PC-9 (cell line): Measurements from ENCODE around the gene CDT1. TPM values are rescaled to one million over a fixed set of nuclear protein-coding genes. Genes with fewer than 3 reads are reported as not detected.

Experiments used
- BruUV-seq: library from RNA; stranded (reverse); fragments of 400-500 nt; replicated peaks from 2 replicates; lab custom pipeline; 2021; lab: Mats Ljungman, UMichigan
- CTCF ChIA-PET: fragments of 300-600 bp; sonication (Branson Sonifier 250); formaldehyde crosslinking; loops from one replicate; lab custom pipeline; 2022; ENCODE audit warnings: antibody characterized with exemption; lab: Charles Lee
- POLR2A ChIA-PET: fragments of 300-600 bp; sonication (Branson Sonifier 250); formaldehyde crosslinking; loops from one replicate; lab custom pipeline; 2022; ENCODE audit warnings: antibody characterized with exemption; ENCODE audit not compliant: unreplicated experiment; lab: Charles Lee
- DNase-seq, 2 experiments: peaks; one replicate each; pipeline versions ENCODE4 v3.0.0 to v3.0.0-alpha.2; 2015 to 2022; ENCODE audit warnings: mixed read lengths in 1 of 2
- H2AFZ ChIP-seq: fragments of 200-600 bp; sonication (generic); 2 replicates; pipeline ENCODE4 v1.8.1; 2017; ENCODE audit warnings: antibody characterized with exemption
- H3F3A ChIP-seq: fragments of 200-600 bp; sonication (generic); 2 replicates; pipeline ENCODE4 v1.8.1; 2017; ENCODE audit warnings: antibody characterized with exemption, mild to moderate bottlenecking, low read depth; ENCODE audit not compliant: insufficient read depth
- H3K27ac ChIP-seq: fragments of 200-600 bp; sonication (generic); 2 replicates; pipeline ENCODE4 v1.6.1; 2016; ENCODE audit warnings: mixed run types
- H3K27me3 ChIP-seq: fragments of 200-600 bp; sonication (generic); 2 replicates; pipeline ENCODE4 v1.6.1; 2016; ENCODE audit warnings: low read depth, mixed run types; ENCODE audit not compliant: insufficient read depth
- H3K36me3 ChIP-seq: fragments of 200-600 bp; sonication (generic); 2 replicates; pipeline ENCODE4 v1.6.1; 2016; ENCODE audit warnings: low read depth, mixed run types
- H3K4me1 ChIP-seq: fragments of 200-600 bp; sonication (generic); replicated peaks from 2 replicates; pipeline ENCODE4 v1.6.1; 2016; ENCODE audit warnings: mixed run types; ENCODE audit not compliant: insufficient read depth
- H3K4me2 ChIP-seq: fragments of 200-600 bp; sonication (generic); 2 replicates; pipeline ENCODE4 v1.6.1; 2017; ENCODE audit warnings: mixed run types
- H3K4me3 ChIP-seq: fragments of 200-600 bp; sonication (generic); 2 replicates; pipeline ENCODE4 v1.6.1; 2016; ENCODE audit warnings: mixed run types
- H3K79me2 ChIP-seq: fragments of 200-600 bp; sonication (generic); 2 replicates; pipeline ENCODE4 v1.6.1; 2017; ENCODE audit warnings: low read depth, mixed run types
- H3K9me2 ChIP-seq: fragments of 200-600 bp; sonication (generic); 2 replicates; pipeline ENCODE4 v1.8.1; 2017; ENCODE audit warnings: mild to moderate bottlenecking; ENCODE audit not compliant: insufficient read depth
- H3K9me3 ChIP-seq: fragments of 200-600 bp; sonication (generic); 2 replicates; pipeline ENCODE4 v1.8.1; 2016; ENCODE audit warnings: low read depth; ENCODE audit not compliant: insufficient read depth
- H4K20me1 ChIP-seq: fragments of 200-600 bp; sonication (generic); 2 replicates; pipeline ENCODE4 v1.8.1; 2017; ENCODE audit not compliant: insufficient read depth
- EZH2 ChIP-seq: fragments of 200-600 bp; sonication (generic); IDR thresholded peaks from 2 replicates; pipeline ENCODE4 v1.8.0; 2017; ENCODE audit warnings: antibody characterized with exemption, low read depth
- intact Hi-C: fragments of 100-400 bp; cut with micrococcal nuclease; formaldehyde crosslinking; loops from one replicate; pipeline ENCODE4 v1.10.0; 2022; ENCODE audit not compliant: unreplicated experiment
- total RNA-seq: library from RNA; stranded (reverse); gene quantifications from 2 replicates; pipeline ENCODE4 v1.2.3, GENCODE V29; 2021
- TF ChIP-seq, protein P1 (sequence below): fragments of 200-600 bp; sonication (generic); conservative IDR thresholded peaks from 2 replicates; pipeline ENCODE4 v1.6.1; 2017; ENCODE audit warnings: mixed run types, antibody characterized with exemption, mild to moderate bottlenecking, moderate library complexity

The CDT1 gene
- total RNA-seq, 1 experiment from 2014 or later, result 73.2 TPM

DNA sequence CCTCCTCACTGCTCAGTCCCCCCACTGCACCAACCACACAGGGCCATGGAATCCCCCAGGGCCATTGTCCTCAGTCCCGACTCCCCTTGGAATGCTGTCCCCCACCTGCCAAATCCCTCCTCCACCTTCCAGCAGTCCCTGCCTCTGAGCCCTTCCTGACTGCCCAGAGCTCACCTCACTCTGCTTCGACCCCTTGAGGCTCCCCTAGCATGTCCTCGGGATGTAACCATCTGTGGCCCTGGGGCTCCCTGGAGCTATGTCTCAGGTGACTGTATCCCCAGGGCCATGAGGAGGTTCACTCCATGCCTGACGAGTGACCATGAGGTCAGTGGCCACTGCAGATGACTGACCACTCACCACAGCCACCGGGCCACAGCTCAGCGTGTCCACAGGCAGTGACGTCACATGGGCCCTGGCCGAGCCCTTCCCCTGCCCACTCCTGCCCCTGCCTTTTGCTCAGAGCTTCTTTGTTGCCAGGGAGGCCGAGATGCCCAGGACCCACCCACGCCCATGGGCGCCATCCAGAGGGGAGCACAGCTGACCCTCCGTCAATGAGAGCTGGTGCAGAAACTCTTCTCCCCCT lies 10.8 kb upstream of the CDT1 start:
- no peaks in the 10 kb centered on the region for H3K27me3 ChIP-seq
- H3K4me2 ChIP-seq, result no peak overlapping the region
- H4K20me1 ChIP-seq, result no peaks in the 10 kb centered on the region
- no peaks in the 10 kb centered on the region for H3K36me3 ChIP-seq
- ChIA-PET POLR2A (no interaction called here), CTCF (interaction anchor here (0.5 to 0.7 kb wide), 2 partner anchors 10 to 866 kb away, joined by 3 to 4 read pairs; no protein-coding TSS in a partner anchor)
- H3K9me2 ChIP-seq, result no peaks in the 10 kb centered on the region
- H3K4me3 ChIP-seq, result no peak overlapping the region
- no peaks in the 10 kb centered on the region for H3K9me3 ChIP-seq
- intact Hi-C loops, result no loop called here
- TF ChIP-seq, protein P1, sequence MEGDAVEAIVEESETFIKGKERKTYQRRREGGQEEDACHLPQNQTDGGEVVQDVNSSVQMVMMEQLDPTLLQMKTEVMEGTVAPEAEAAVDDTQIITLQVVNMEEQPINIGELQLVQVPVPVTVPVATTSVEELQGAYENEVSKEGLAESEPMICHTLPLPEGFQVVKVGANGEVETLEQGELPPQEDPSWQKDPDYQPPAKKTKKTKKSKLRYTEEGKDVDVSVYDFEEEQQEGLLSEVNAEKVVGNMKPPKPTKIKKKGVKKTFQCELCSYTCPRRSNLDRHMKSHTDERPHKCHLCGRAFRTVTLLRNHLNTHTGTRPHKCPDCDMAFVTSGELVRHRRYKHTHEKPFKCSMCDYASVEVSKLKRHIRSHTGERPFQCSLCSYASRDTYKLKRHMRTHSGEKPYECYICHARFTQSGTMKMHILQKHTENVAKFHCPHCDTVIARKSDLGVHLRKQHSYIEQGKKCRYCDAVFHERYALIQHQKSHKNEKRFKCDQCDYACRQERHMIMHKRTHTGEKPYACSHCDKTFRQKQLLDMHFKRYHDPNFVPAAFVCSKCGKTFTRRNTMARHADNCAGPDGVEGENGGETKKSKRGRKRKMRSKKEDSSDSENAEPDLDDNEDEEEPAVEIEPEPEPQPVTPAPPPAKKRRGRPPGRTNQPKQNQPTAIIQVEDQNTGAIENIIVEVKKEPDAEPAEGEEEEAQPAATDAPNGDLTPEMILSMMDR, result no peak
- TF ChIP-seq EZH2, result no peak
- BruUV-seq, result no TSS peak
- no peak for DNase-seq
- no peak overlapping the region for H2AFZ ChIP-seq
- no peaks in the 10 kb centered on the region for H3K4me1 ChIP-seq
- H3F3A ChIP-seq, result no peaks in the 10 kb centered on the region; the same call in 1 of the 2 replicates
- no peaks in the 10 kb centered on the region for H3K79me2 ChIP-seq
- H3K27ac ChIP-seq, result no peak overlapping the region

DNA sequence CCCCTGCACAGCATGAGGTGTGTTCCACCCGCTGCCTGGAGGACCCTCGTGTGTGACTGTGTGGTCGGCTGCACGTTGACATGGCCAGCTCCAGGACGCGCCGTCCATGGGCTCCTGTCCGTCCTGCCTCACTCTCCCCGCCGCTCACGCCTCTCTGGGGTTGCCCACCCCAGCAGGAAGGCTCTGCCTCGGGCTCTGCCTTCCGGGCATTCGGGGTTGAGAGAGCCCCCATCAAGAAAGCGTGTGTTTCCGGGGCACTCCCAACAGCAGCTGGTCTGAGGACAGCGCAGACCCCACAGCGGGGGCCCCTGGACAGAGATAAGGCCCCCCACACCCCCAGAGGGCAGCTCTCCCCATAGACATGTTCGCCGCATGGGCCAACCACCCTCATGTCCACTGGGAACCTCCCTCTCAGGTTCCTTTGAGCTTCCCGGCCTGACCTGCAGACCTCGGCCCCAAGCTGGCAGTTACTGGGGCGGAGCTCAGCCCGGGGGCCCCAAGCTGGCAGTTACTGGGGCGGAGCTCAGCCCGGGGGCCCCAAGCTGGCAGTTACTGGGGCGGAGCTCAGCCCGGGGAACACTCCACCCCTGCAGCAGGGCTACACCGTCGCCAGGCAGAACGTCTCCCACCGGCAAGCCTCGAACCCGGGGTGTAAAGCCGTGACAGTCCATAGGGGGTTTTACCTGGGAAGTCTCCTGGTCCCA lies 10.2 kb upstream of the CDT1 start:
- H3F3A ChIP-seq, result no peaks in the 10 kb centered on the region; the same call in 1 of the 2 replicates
- no peaks in the 10 kb centered on the region for H3K4me1 ChIP-seq
- H3K9me3 ChIP-seq, result no peaks in the 10 kb centered on the region
- H2AFZ ChIP-seq, result no peak overlapping the region
- H3K79me2 ChIP-seq, result no peaks in the 10 kb centered on the region
- intact Hi-C loops, result no loop called here
- H3K27me3 ChIP-seq, result no peaks in the 10 kb centered on the region
- H3K27ac ChIP-seq, result no peak overlapping the region
- ChIA-PET POLR2A (no interaction called here), CTCF (interaction anchor here (0.5 to 0.7 kb wide), 3 partner anchors 9 to 866 kb away, joined by 3 to 4 read pairs (median 3); no protein-coding TSS in a partner anchor)
- no peak overlapping the region for H3K4me3 ChIP-seq
- no TSS peak for BruUV-seq
- no peaks in the 10 kb centered on the region for H3K36me3 ChIP-seq
- TF ChIP-seq, protein P1, result no peak
- no peak for TF ChIP-seq EZH2
- no peak overlapping the region for H3K4me2 ChIP-seq
- no peak for DNase-seq
- no peaks in the 10 kb centered on the region for H4K20me1 ChIP-seq
- no peaks in the 10 kb centered on the region for H3K9me2 ChIP-seq

DNA sequence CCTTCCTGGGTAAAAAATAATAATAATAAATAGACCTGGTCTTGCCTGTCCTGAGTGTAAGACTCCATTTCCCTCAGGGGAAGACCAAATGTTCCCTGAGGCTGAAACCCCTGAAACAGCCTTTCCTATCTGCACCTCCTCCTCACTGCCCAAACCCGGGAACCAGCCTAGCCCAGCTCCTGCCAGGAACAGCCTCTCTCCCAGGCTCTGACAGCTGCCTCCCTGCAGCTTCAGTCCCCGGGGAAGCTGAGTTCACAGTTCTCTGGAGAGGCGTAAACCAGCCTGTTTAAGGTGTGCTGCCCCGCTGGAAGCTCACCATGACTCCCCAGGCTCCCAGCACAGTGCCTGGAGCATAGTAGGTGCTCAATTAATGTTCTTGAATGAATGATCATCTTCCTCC lies 7.3 kb upstream of the CDT1 start:
- CTCF ChIA-PET, result no interaction called here
- no peaks in the 10 kb centered on the region for H3K9me3 ChIP-seq
- TF ChIP-seq EZH2, result no peak
- TF ChIP-seq, protein P1, result no peak
- intact Hi-C loops, result no loop called here
- H4K20me1 ChIP-seq, result no peaks in the 10 kb centered on the region
- H3K4me1 ChIP-seq, result no peaks in the 10 kb centered on the region
- no peaks in the 10 kb centered on the region for H3K36me3 ChIP-seq
- H3F3A ChIP-seq, result peaks cover 3% of the 10 kb centered on the region; the same call in 1 of the 2 replicates
- DNase-seq, result no peak
- no peaks in the 10 kb centered on the region for H3K79me2 ChIP-seq
- H3K4me3 ChIP-seq, result no peak overlapping the region
- BruUV-seq, result no TSS peak
- H3K4me2 ChIP-seq, result no peak overlapping the region
- no peak overlapping the region for H2AFZ ChIP-seq
- H3K27ac ChIP-seq, result no peak overlapping the region
- no peaks in the 10 kb centered on the region for H3K9me2 ChIP-seq
- no peaks in the 10 kb centered on the region for H3K27me3 ChIP-seq
- POLR2A ChIA-PET, result no interaction called here
